Prostate gland (tissue), 2 donors: Measurements from ENCODE around the gene IL1RAPL1.

ENCODE experiments used
- POLR2A ChIP-seq: fragments of 450-650 bp; IDR thresholded peaks from one replicate; pipeline ENCODE4 v1.6.1; 2016; ENCODE audit warnings: antibody characterized with exemption, mild to moderate bottlenecking
- POLR2AphosphoS5 ChIP-seq: sonication (generic); formaldehyde crosslinking; IDR thresholded peaks from one replicate; pipeline ENCODE4 v1.6.1; 2017; ENCODE audit warnings: antibody characterized with exemption
- TF ChIP-seq, protein P1 (sequence below), 4 experiments: fragments of 200-600 bp in 2 of 4; fragments of 450-650 bp in 2 of 4; sonication (generic) in 2 of 4; IDR thresholded peaks; 1 replicate in 3 of 4; 2 replicates in 1 of 4; pipeline ENCODE4 v1.5.1; 2016 to 2019; ENCODE audit warnings: antibody characterized with exemption in 4 of 4, mild to moderate bottlenecking in 2 of 4, moderate library complexity in 2 of 4

DNA sequence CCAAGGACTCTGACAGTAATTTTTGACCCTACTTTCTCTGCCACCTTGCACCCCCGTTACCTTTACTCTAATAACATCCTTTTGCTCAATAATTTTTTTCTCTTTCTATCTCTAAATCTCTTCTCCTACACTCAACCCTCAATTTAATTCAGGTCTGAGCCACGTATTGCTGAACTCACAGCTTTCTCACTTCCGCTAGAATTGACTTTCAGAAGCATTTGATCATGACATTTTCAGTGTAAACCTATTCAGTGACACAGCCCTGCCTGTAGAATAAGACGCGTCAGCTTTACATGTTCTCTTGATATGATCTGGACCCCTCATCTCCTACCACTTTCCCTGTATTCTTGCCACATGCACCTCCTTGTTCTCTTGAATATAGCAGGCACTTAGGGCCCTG, 1188.6 kb downstream of the IL1RAPL1 start:
- TF ChIP-seq POLR2A = no peak
- TF ChIP-seq, protein P1, sequence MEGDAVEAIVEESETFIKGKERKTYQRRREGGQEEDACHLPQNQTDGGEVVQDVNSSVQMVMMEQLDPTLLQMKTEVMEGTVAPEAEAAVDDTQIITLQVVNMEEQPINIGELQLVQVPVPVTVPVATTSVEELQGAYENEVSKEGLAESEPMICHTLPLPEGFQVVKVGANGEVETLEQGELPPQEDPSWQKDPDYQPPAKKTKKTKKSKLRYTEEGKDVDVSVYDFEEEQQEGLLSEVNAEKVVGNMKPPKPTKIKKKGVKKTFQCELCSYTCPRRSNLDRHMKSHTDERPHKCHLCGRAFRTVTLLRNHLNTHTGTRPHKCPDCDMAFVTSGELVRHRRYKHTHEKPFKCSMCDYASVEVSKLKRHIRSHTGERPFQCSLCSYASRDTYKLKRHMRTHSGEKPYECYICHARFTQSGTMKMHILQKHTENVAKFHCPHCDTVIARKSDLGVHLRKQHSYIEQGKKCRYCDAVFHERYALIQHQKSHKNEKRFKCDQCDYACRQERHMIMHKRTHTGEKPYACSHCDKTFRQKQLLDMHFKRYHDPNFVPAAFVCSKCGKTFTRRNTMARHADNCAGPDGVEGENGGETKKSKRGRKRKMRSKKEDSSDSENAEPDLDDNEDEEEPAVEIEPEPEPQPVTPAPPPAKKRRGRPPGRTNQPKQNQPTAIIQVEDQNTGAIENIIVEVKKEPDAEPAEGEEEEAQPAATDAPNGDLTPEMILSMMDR (IDR thresholded peaks at IDR 0.05) = no peak
- no peak for TF ChIP-seq POLR2AphosphoS5
